ENCODE data around the gene MYRIP. TPM values are rescaled to one million over a fixed set of nuclear protein-coding genes. Genes with fewer than 3 reads are reported as not detected.

MYRIP gene
- total and polyA plus RNA-seq, 10 of the 15 experiments (the other 5 are each of a cell fraction or from before 2014, with no cell fraction given), result 0.03 to 0.08 (median 0.04) TPM; not detected in 6

- peak within 1 kb of the TSS; percentile 87 for H2AFZ ChIP-seq (ENCODE audit: control insufficient read depth, low read depth, low read length)
- peak; percentile 87 for DNase-seq (ENCODE audit: low read depth, low spot score)
- CTCF ChIA-PET, result interaction anchor here (0.6 to 15.0 kb wide), 13 partner anchors 8 to 1857 kb away, joined by 3 to 317 read pairs (median 3); no protein-coding TSS in a partner anchor
- H3K36me3 ChIP-seq (ENCODE audit: control insufficient read depth in 2 of 2, insufficient read depth in 2 of 2, low read length in 1 of 2), result peaks cover 0 to 11% of the 10 kb centered on the region in 2 experiments; a peak in 2 of 4 replicates
- peak within 1 kb of the TSS; percentile 90 for H3K27ac ChIP-seq (ENCODE audit: control insufficient read depth, insufficient read depth)
- FAIRE-seq, result peak; percentile 74
- H3K4me1 ChIP-seq (ENCODE audit: control insufficient read depth, insufficient read depth, low read length), result no peaks in the 10 kb centered on the region
- BruUV-seq (replicated peaks), result no TSS peak
- H3K4me2 ChIP-seq (ENCODE audit: control insufficient read depth, insufficient read depth), result peak within 1 kb of the TSS; percentile 82
- no peaks in the 10 kb centered on the region for H3K9me3 ChIP-seq (replicated peaks; ENCODE audit: control insufficient read depth, insufficient read depth, low read length)
- POLR2A ChIA-PET, result interaction anchor here (0.7 to 1.2 kb wide), 3 partner anchors 143 to 148 kb away, joined by 3 to 5 read pairs (median 4); partner anchors contain the start of gene RPL14
- H3K4me3 ChIP-seq, result peak within 1 kb of the TSS; percentile 90
- H4K20me1 ChIP-seq (ENCODE audit: control insufficient read depth, insufficient read depth), result no peaks in the 10 kb centered on the region
- peak within 1 kb of the TSS; percentile 88 for H3K9ac ChIP-seq (ENCODE audit: control insufficient read depth, insufficient read depth, low read length)
- no peaks in the 10 kb centered on the region for H3K27me3 ChIP-seq (replicated peaks in 1 of 2; ENCODE audit: control insufficient read depth in 2 of 2, insufficient read depth in 2 of 2, low read length in 1 of 2)
- in situ Hi-C loops (cut with MboI), result no loop called here
- WGBS (ENCODE audit: insufficient coverage, insufficient replicate concordance, low lambda C conversion rate, missing lambda C conversion rate), result 1% methylated on average over 40 of the region's 50 CpGs
- H3K79me2 ChIP-seq (ENCODE audit: control insufficient read depth, insufficient read depth, low read length), result peaks cover 20% of the 10 kb centered on the region
- RAD21 ChIA-PET (ENCODE audit: unreplicated experiment), result interaction anchor here (3.3 kb wide), 1 partner anchor 119 kb away, joined by 17 read pairs; no protein-coding TSS in a partner anchor
- SMC1A ChIA-PET (ENCODE audit: uncharacterized antibody, unreplicated experiment), result interaction anchor here (1.1 to 2.7 kb wide), 5 partner anchors 12 to 143 kb away, joined by 3 to 16 read pairs (median 5); no protein-coding TSS in a partner anchor
- intact Hi-C loops (cut with micrococcal nuclease; ENCODE audit: unreplicated experiment), result no loop called here
- peak; percentile 94 for ATAC-seq
- TF ChIP-seq FOXK2 (IDR thresholded peaks at IDR 0.05) (no peak), SIX5 (IDR thresholded peaks at IDR 0.05; ENCODE audit: low read depth, low read length, severe bottlenecking) (peak; percentile 93), E4F1 (IDR thresholded peaks at IDR 0.05; ENCODE audit: borderline replicate concordance, partially characterized antibody) (peak; percentile 62), SMAD1 (IDR thresholded peaks at IDR 0.05; ENCODE audit: low read depth, partially characterized antibody) (no peak), POLR2AphosphoS2 (IDR thresholded peaks at IDR 0.05; ENCODE audit: low read depth, low read length) (peak; percentile 65; the same call in 1 of the 2 replicates), SUPT20H (IDR thresholded peaks at IDR 0.05; ENCODE audit: borderline replicate concordance, control insufficient read depth, low read depth, low read length) (no peak), REST (IDR thresholded peaks at IDR 0.05; ENCODE audit: low read depth, low read length) (no peak), ATF2 (IDR thresholded peaks at IDR 0.05; ENCODE audit: low read length) (no peak), CBX3 (IDR thresholded peaks at IDR 0.05; ENCODE audit: borderline replicate concordance, low read depth) (no peak), NFIC (IDR thresholded peaks at IDR 0.05; ENCODE audit: low read depth, low read length) (no peak), KAT2A (conservative IDR thresholded peaks at IDR 0.05; ENCODE audit: control insufficient read depth, low read depth, low read length) (no peak), POU2F2 (IDR thresholded peaks at IDR 0.05; ENCODE audit: borderline replicate concordance, low read depth, low read length) (peak; percentile 86; the same call in 1 of the 3 replicates), TARDBP (IDR thresholded peaks at IDR 0.05; ENCODE audit: borderline replicate concordance) (peak; percentile 84; the same call in 1 of the 2 replicates), NRF1 (conservative IDR thresholded peaks at IDR 0.05; ENCODE audit: low read depth, low read length) (no peak), HDAC2 (IDR thresholded peaks at IDR 0.05) (no peak), TBL1XR1 (IDR thresholded peaks at IDR 0.05; ENCODE audit: low read depth, low read length) (peak; percentile 68; the same call in 1 of the 2 replicates)
These were observed 500.1 kb downstream of the MYRIP start, which contains the start of gene EIF1B for GRCh38 chr3:40309418-40309924. TSS of gene EIF1B (plus strand) at chr3:40309707. CDS start at chr3:40309942, 235 bp downstream.

Data from GM12878 (cell line).